IPS-18a (cell line): ENCODE measurements around the gene PARVA.

Experiments used
- H3K27ac ChIP-seq: one replicate; pipeline ENCODE4 v1.5.1; 2013; ENCODE audit warnings: low read length
- H3K27me3 ChIP-seq: one replicate; pipeline ENCODE4 v1.6.1; 2013; ENCODE audit warnings: mild to moderate bottlenecking, low read length; ENCODE audit not compliant: control insufficient read depth, insufficient read depth
- H3K36me3 ChIP-seq: one replicate; pipeline ENCODE4 v1.6.1; 2013; ENCODE audit warnings: low read depth, low read length; ENCODE audit not compliant: control insufficient read depth
- H3K4me1 ChIP-seq: one replicate; pipeline ENCODE4 v1.6.1; 2013; ENCODE audit warnings: low read depth, low read length; ENCODE audit not compliant: control insufficient read depth
- H3K4me3 ChIP-seq: one replicate; pipeline ENCODE4 v1.5.1; 2013; ENCODE audit warnings: low read length
- H3K9ac ChIP-seq: one replicate; pipeline ENCODE4 v1.6.1; 2013; ENCODE audit warnings: mild to moderate bottlenecking, low read length, moderate library complexity
- H3K9me3 ChIP-seq: one replicate; pipeline ENCODE4 v1.6.1; 2013; ENCODE audit warnings: low read depth, low read length; ENCODE audit not compliant: control insufficient read depth

The PARVA gene

GRCh38 chr11:12499071-12499470 is 121.7 kb downstream of the PARVA start:
- Histone ChIP-seq H3K27ac (no peak overlapping the region), H3K4me1 (peaks cover 6% of the 10 kb centered on the region), H3K27me3 (no peaks in the 10 kb centered on the region), H3K9ac (no peak overlapping the region), H3K9me3 (no peaks in the 10 kb centered on the region), H3K4me3 (no peak overlapping the region), H3K36me3 (no peaks in the 10 kb centered on the region)

DNA sequence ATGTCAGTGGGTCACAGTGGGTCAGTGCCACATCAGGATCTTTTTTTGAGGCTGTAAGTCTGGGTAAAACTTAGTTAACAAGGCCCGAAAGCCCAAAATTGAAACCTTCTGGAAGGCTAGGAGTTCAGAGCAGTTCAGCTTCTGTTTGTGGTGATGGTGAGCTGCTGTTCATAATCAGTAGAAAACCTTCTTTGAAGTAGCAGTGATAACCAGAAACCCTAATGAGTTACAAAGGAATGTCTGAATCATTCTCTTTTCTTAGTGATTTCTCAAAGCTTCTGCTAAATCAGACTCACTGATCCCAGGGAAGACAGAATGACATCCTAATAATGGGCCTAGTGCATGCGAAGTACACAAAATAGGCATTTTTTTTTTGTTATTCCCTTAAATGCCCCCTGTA is 124.7 kb downstream of the PARVA start:
- Histone ChIP-seq H3K4me3 (no peak overlapping the region), H3K9me3 (no peaks in the 10 kb centered on the region), H3K27me3 (no peaks in the 10 kb centered on the region)

GRCh38 chr11:12503039-12503484 is 125.7 kb downstream of the PARVA start:
- Histone ChIP-seq H3K27me3 (no peaks in the 10 kb centered on the region), H3K27ac (no peak overlapping the region), H3K36me3 (no peaks in the 10 kb centered on the region), H3K4me1 (peaks cover under 1% of the 10 kb centered on the region), H3K9ac (no peak overlapping the region), H3K9me3 (no peaks in the 10 kb centered on the region), H3K4me3 (no peak overlapping the region)

More for the DNA sequence above, 124.7 kb downstream of the PARVA start:
- H3K4me1 ChIP-seq = no peaks in the 10 kb centered on the region
- H3K27ac ChIP-seq = no peak overlapping the region
- H3K9ac ChIP-seq = no peak overlapping the region
- H3K36me3 ChIP-seq = no peaks in the 10 kb centered on the region

DNA sequence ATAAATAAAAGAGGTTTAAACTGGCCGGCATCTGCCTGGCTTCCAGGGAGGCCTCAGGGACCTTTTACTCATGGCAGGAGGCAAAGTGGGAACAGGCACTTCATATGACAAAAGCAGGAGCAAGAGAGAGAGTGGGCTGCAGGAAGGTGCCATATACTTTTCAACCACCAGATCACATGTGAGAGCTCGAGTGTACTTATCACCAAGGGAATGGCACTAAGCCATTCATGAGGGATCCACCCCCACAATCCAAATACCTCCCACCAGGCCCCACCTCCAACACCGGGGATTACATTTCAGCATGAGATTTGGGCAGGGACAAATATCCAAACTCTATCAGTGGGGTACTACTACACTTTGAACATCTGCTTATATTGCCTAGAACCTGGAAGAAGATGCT is 126.5 kb downstream of the PARVA start:
- H3K36me3 ChIP-seq = no peaks in the 10 kb centered on the region
- H3K27ac ChIP-seq = no peak overlapping the region
- no peak overlapping the region for H3K4me3 ChIP-seq
- H3K9me3 ChIP-seq = no peaks in the 10 kb centered on the region
- H3K4me1 ChIP-seq = peaks cover 8% of the 10 kb centered on the region
- H3K27me3 ChIP-seq = no peaks in the 10 kb centered on the region
- no peak overlapping the region for H3K9ac ChIP-seq

GRCh38 chr11:12505183-12505582 is 127.8 kb downstream of the PARVA start:
- H3K36me3 ChIP-seq = no peaks in the 10 kb centered on the region
- peaks cover 8% of the 10 kb centered on the region for H3K4me1 ChIP-seq
- H3K27ac ChIP-seq = no peak overlapping the region
- no peak overlapping the region for H3K4me3 ChIP-seq
- no peaks in the 10 kb centered on the region for H3K9me3 ChIP-seq
- H3K9ac ChIP-seq = no peak overlapping the region
- no peaks in the 10 kb centered on the region for H3K27me3 ChIP-seq

- Histone ChIP-seq H3K4me1 (peaks cover 8% of the 10 kb centered on the region), H3K36me3 (no peaks in the 10 kb centered on the region), H3K4me3 (no peak overlapping the region), H3K27me3 (no peaks in the 10 kb centered on the region), H3K9me3 (no peaks in the 10 kb centered on the region), H3K27ac (no peak overlapping the region), H3K9ac (no peak overlapping the region)
Measured at GRCh38 chr11:12506404-12506921, 129.1 kb downstream of the PARVA start.

GRCh38 chr11:12507391-12507790 is 130.0 kb downstream of the PARVA start:
- Histone ChIP-seq H3K9me3 (no peaks in the 10 kb centered on the region), H3K4me3 (no peak overlapping the region), H3K27ac (no peak overlapping the region), H3K36me3 (no peaks in the 10 kb centered on the region), H3K9ac (no peak overlapping the region), H3K27me3 (no peaks in the 10 kb centered on the region), H3K4me1 (peaks cover 8% of the 10 kb centered on the region)

- Histone ChIP-seq H3K4me1 (peaks cover 8% of the 10 kb centered on the region), H3K4me3 (no peak overlapping the region), H3K27me3 (no peaks in the 10 kb centered on the region), H3K9ac (no peak overlapping the region), H3K27ac (no peak overlapping the region), H3K36me3 (no peaks in the 10 kb centered on the region), H3K9me3 (no peaks in the 10 kb centered on the region)
Measured at GRCh38 chr11:12508151-12508751, 130.9 kb downstream of the PARVA start.

- no peak overlapping the region for H3K27ac ChIP-seq
- no peaks in the 10 kb centered on the region for H3K36me3 ChIP-seq
Measured at GRCh38 chr11:12509371-12509770, 132.0 kb downstream of the PARVA start.

GRCh38 chr11:12512132-12512531 is 134.8 kb downstream of the PARVA start:
- no peak overlapping the region for H3K4me3 ChIP-seq
- H3K27ac ChIP-seq = no peak overlapping the region
- peaks cover 8% of the 10 kb centered on the region for H3K4me1 ChIP-seq
- no peaks in the 10 kb centered on the region for H3K36me3 ChIP-seq
- H3K9me3 ChIP-seq = no peaks in the 10 kb centered on the region
- H3K27me3 ChIP-seq = no peaks in the 10 kb centered on the region
- H3K9ac ChIP-seq = no peak overlapping the region

More at GRCh38 chr11:12509371-12509770, 132.0 kb downstream of the PARVA start:
- Histone ChIP-seq H3K9me3 (no peaks in the 10 kb centered on the region), H3K27me3 (no peaks in the 10 kb centered on the region), H3K4me1 (peaks cover 8% of the 10 kb centered on the region), H3K9ac (no peak overlapping the region), H3K4me3 (no peak overlapping the region)

DNA sequence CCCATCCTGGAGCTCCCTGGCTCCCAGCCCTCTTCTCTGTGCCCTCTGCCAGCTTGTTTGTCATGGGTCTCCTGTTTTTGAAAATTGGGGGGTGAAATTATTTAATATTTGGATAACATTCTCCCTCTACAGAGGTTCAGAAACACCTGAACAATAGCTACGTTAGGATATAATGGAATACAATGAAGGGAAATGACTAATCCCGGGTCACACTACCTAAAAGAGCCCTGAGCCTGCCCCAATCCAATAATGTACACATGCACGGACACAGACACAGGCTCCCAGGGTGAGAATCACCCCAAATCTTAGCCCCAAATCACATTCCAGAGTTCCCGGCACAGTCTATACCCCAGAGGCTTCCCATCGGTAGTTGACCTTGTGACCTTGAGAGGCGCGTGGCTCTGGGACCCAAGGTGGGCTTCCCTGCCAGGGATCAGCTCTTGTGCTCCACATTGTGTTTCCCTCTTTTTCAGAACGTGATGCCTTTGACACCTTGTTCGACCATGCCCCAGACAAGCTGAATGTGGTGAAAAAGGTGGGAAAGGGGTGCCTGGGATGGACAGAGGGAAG is 135.5 kb downstream of the PARVA start:
- H3K4me3 ChIP-seq = no peak overlapping the region
- H3K27ac ChIP-seq = no peak overlapping the region
- H3K27me3 ChIP-seq = no peaks in the 10 kb centered on the region
- H3K9me3 ChIP-seq = no peaks in the 10 kb centered on the region
- H3K4me1 ChIP-seq = peaks cover 8% of the 10 kb centered on the region
- H3K36me3 ChIP-seq = no peaks in the 10 kb centered on the region
- H3K9ac ChIP-seq = no peak overlapping the region
